GM21381 (cell line): ENCODE measurements around the gene SAFB.
"Not testable (repeated sequence)": the region's sequence is repeated elsewhere in the genome, so short reads cannot be mapped to it uniquely, and the experiment has no call there.

Experiments used
- ATAC-seq: cut with Tn5 transposase; IDR thresholded peaks from one replicate; pipeline ENCODE4 v1.9.1; 2021; ENCODE audit warnings: mild to moderate bottlenecking, moderate library complexity; ENCODE audit not compliant: unreplicated experiment

The SAFB gene

GRCh38 chr19:5682107-5682482 is 59.2 kb downstream of the SAFB start:
- no peak for ATAC-seq

GRCh38 chr19:5683177-5683886 is 60.4 kb downstream of the SAFB start:
- ATAC-seq: no peak

- ATAC-seq: no peak
These were observed 62.0 kb downstream of the SAFB start for GRCh38 chr19:5684694-5685430.

GRCh38 chr19:5686326-5686646 is 63.4 kb downstream of the SAFB start:
- no peak for ATAC-seq

- peak; percentile 46 for ATAC-seq
These were observed 63.9 kb downstream of the SAFB start for GRCh38 chr19:5686647-5687359.

GRCh38 chr19:5687360-5688198 is 64.7 kb downstream of the SAFB start:
- no peak for ATAC-seq

GRCh38 chr19:5688262-5688881 is 65.5 kb downstream of the SAFB start:
- ATAC-seq: not testable (repeated sequence)

- ATAC-seq: peak; percentile 43
These were observed 67.5 kb downstream of the SAFB start, which contains the start of gene RPL36 for GRCh38 chr19:5690125-5690954. TSS of gene RPL36 (plus strand) at chr19:5690295. CDS start at chr19:5690508, 213 bp downstream.

GRCh38 chr19:5690955-5691821 is 68.3 kb downstream of the SAFB start:
- no peak for ATAC-seq

- ATAC-seq: no peak
These were observed 69.2 kb downstream of the SAFB start for GRCh38 chr19:5691822-5692722.

GRCh38 chr19:5692723-5693194 is 69.9 kb downstream of the SAFB start:
- ATAC-seq: no peak

- ATAC-seq: no peak
These were observed 70.6 kb downstream of the SAFB start for GRCh38 chr19:5693195-5694166.

GRCh38 chr19:5694167-5694955 is 71.5 kb downstream of the SAFB start:
- no peak for ATAC-seq

GRCh38 chr19:5694956-5695648 is 72.2 kb downstream of the SAFB start:
- no peak for ATAC-seq

GRCh38 chr19:5695649-5696195 is 72.8 kb downstream of the SAFB start:
- no peak for ATAC-seq
